GM12801 (cell line): ENCODE results near the gene GYS1.

Source experiments
- TF ChIP-seq, protein P1 (sequence below): IDR thresholded peaks from one replicate; pipeline ENCODE4 v1.5.1; 2011; ENCODE audit warnings: control low read depth; ENCODE audit not compliant: insufficient read length; ENCODE audit errors: extremely low read depth

GYS1 gene

GRCh38 chr19:48963371-48964204 is 29.5 kb downstream of the GYS1 start:
- TF ChIP-seq, protein P1, sequence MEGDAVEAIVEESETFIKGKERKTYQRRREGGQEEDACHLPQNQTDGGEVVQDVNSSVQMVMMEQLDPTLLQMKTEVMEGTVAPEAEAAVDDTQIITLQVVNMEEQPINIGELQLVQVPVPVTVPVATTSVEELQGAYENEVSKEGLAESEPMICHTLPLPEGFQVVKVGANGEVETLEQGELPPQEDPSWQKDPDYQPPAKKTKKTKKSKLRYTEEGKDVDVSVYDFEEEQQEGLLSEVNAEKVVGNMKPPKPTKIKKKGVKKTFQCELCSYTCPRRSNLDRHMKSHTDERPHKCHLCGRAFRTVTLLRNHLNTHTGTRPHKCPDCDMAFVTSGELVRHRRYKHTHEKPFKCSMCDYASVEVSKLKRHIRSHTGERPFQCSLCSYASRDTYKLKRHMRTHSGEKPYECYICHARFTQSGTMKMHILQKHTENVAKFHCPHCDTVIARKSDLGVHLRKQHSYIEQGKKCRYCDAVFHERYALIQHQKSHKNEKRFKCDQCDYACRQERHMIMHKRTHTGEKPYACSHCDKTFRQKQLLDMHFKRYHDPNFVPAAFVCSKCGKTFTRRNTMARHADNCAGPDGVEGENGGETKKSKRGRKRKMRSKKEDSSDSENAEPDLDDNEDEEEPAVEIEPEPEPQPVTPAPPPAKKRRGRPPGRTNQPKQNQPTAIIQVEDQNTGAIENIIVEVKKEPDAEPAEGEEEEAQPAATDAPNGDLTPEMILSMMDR, result no peak

DNA sequence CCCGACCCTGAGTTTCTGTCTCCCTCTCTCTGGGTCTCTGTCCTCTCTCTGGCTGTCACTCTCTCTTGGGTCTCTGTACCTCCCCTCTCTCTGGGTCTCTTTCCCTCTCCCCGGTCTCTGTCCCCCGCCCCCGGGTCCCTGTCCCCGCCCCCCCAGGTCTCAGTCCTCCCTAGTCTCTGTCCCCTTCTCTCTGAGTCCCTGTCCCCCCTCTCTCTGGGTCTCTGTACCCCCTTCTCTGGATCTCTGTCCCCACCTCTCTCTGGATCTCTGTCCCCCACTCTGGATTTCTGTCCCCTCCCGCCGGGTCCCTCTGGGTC is 30.3 kb downstream of the GYS1 start:
- TF ChIP-seq, protein P1, result no peak

- TF ChIP-seq, protein P1, result no peak
Observed at GRCh38 chr19:48962029-48962848, 30.9 kb downstream of the GYS1 start.

DNA sequence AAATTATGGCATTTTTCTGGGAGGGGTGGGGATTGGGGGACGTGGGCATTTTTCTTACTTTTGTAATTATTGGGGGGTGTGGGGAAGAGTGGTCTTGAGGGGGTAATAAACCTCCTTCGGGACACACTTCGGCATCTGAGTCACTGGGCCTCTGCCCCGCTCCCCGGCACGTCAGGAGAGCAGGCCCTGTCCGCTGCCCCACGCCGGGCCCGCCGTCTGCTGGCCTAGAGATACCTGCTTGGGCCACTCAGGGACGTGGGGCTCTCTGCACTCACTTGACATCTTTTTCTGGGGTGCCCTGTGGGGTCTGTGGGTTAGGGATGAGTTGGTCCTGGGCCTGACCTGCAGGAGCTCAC is 31.5 kb downstream of the GYS1 start:
- TF ChIP-seq, protein P1, result no peak

- TF ChIP-seq, protein P1, result no peak
Observed at GRCh38 chr19:48961051-48961649, 32.0 kb downstream of the GYS1 start.

GRCh38 chr19:48959341-48960239 is 33.5 kb downstream of the GYS1 start:
- TF ChIP-seq, protein P1, result no peak
